WTC11 (cell line): ENCODE results near the gene SGCA. TPM values are rescaled to one million over a fixed set of nuclear protein-coding genes. Genes with fewer than 3 reads are reported as not detected.

Experiments
- ATAC-seq: fragments of 200-7000 bp; cut with Tn5 transposase; 2 replicates; pipeline ENCODE4 v1.10.0; 2021; ENCODE audit warnings: mild to moderate bottlenecking, moderate library complexity
- CTCF ChIA-PET: fragments of 300-600 bp; sonication (Branson Sonifier 250); formaldehyde crosslinking; loops from one replicate; lab custom pipeline; 2021; ENCODE audit warnings: antibody characterized with exemption; lab: Charles Lee
- POLR2A ChIA-PET: fragments of 350-600 bp; sonication (Branson Sonifier 250); formaldehyde crosslinking; loops from one replicate; lab custom pipeline; 2021; ENCODE audit warnings: antibody characterized with exemption; lab: Charles Lee
- DNase-seq: peaks from one replicate; pipeline ENCODE4 v3.0.0; 2021; ENCODE audit warnings: low spot score
- H3K27ac Mint-ChIP-seq: 2 replicates; pipeline ENCODE4 v1.8.0; 2021; ENCODE audit warnings: mixed read lengths
- H3K27me3 Mint-ChIP-seq: 2 replicates; pipeline ENCODE4 v1.8.0; 2021; ENCODE audit warnings: low read depth, mild to moderate bottlenecking, moderate library complexity, mixed read lengths
- H3K36me3 Mint-ChIP-seq: 2 replicates; pipeline ENCODE4 v1.8.0; 2021; ENCODE audit warnings: mixed read lengths
- H3K4me1 Mint-ChIP-seq: 2 replicates; pipeline ENCODE4 v1.8.0; 2022; ENCODE audit warnings: mixed read lengths
- H3K4me3 Mint-ChIP-seq: 2 replicates; pipeline ENCODE4 v1.8.0; 2021; ENCODE audit warnings: mild to moderate bottlenecking, moderate library complexity, mixed read lengths
- H3K9me3 Mint-ChIP-seq: 2 replicates; pipeline ENCODE4 v1.8.0; 2021; ENCODE audit warnings: mixed read lengths
- AFF4 ChIP-seq: sonication (generic); formaldehyde crosslinking; IDR thresholded peaks from 2 replicates; pipeline ENCODE4 v1.8.1; 2023; ENCODE audit warnings: mild to moderate bottlenecking, missing genetic modification reagents, borderline replicate concordance
- ATF1 ChIP-seq: sonication (generic); formaldehyde crosslinking; IDR thresholded peaks from 2 replicates; pipeline ENCODE4 v1.8.1; 2023; ENCODE audit warnings: mild to moderate bottlenecking, moderate library complexity, missing genetic modification reagents
- ESRRA ChIP-seq: sonication (generic); formaldehyde crosslinking; IDR thresholded peaks from 2 replicates; pipeline ENCODE4 v1.8.1; 2022; ENCODE audit warnings: mild to moderate bottlenecking, missing genetic modification reagents, borderline replicate concordance
- HMGA2 ChIP-seq: fragments of 250-450 bp; sonication (Bioruptor Pico); IDR thresholded peaks from 2 replicates; pipeline ENCODE4 v1.4.0; 2021; ENCODE audit warnings: mild to moderate bottlenecking, moderate library complexity
- NFYB ChIP-seq: sonication (generic); formaldehyde crosslinking; conservative IDR thresholded peaks from 2 replicates; pipeline ENCODE4 v1.8.0; 2022; ENCODE audit warnings: low read depth, missing genetic modification reagents
- NR1H2 ChIP-seq: sonication (generic); formaldehyde crosslinking; IDR thresholded peaks from 2 replicates; pipeline ENCODE4 v1.9.0; 2021; ENCODE audit warnings: mild to moderate bottlenecking, moderate library complexity, missing genetic modification reagents
- PRRX2 ChIP-seq: fragments of 250-450 bp; sonication (Bioruptor Pico); IDR thresholded peaks from 2 replicates; pipeline ENCODE4 v1.8.0; 2021; ENCODE audit warnings: mild to moderate bottlenecking
- SMAD4 ChIP-seq: sonication (generic); formaldehyde crosslinking; IDR thresholded peaks from 2 replicates; pipeline ENCODE4 v1.8.0; 2022; ENCODE audit warnings: mild to moderate bottlenecking, missing genetic modification reagents
- USF2 ChIP-seq: sonication (generic); formaldehyde crosslinking; IDR thresholded peaks from 2 replicates; pipeline ENCODE4 v1.8.1; 2023; ENCODE audit warnings: mild to moderate bottlenecking, missing genetic modification reagents, moderate library complexity
- ZBTB21 ChIP-seq: sonication (generic); formaldehyde crosslinking; IDR thresholded peaks from 2 replicates; pipeline ENCODE4 v1.8.1; 2023; ENCODE audit warnings: mild to moderate bottlenecking, missing genetic modification reagents, borderline replicate concordance
- ZNF121 ChIP-seq: sonication (generic); formaldehyde crosslinking; IDR thresholded peaks from 2 replicates; pipeline ENCODE4 v1.8.0; 2023; ENCODE audit warnings: missing genetic modification reagents
- ZNF232 ChIP-seq: sonication (generic); formaldehyde crosslinking; IDR thresholded peaks from 2 replicates; pipeline ENCODE4 v1.8.0; 2022; ENCODE audit warnings: mild to moderate bottlenecking, missing genetic modification reagents
- ZNF281 ChIP-seq: sonication (generic); formaldehyde crosslinking; IDR thresholded peaks from 2 replicates; pipeline ENCODE4 v1.8.0; 2023; ENCODE audit warnings: mild to moderate bottlenecking, missing genetic modification reagents
- total RNA-seq: library from RNA; stranded (reverse); gene quantifications from 3 replicates; pipeline ENCODE4 v1.2.3, GENCODE V29; 2021
- TF ChIP-seq, protein P1 (sequence below): sonication (generic); formaldehyde crosslinking; conservative IDR thresholded peaks from 2 replicates; pipeline ENCODE4 v1.8.1; 2022; ENCODE audit warnings: mild to moderate bottlenecking, missing genetic modification reagents
- TF ChIP-seq, protein P2 (sequence below): fragments of 250-450 bp; sonication (Bioruptor Pico); IDR thresholded peaks from 2 replicates; pipeline ENCODE4 v2.1.2; 2022; ENCODE audit warnings: mild to moderate bottlenecking, moderate library complexity
- TF ChIP-seq, protein P3 (sequence below): sonication (generic); formaldehyde crosslinking; IDR thresholded peaks from 2 replicates; pipeline ENCODE4 v1.8.0; 2022; ENCODE audit warnings: mild to moderate bottlenecking, missing genetic modification reagents
- TF ChIP-seq, protein P4 (sequence below): sonication (generic); formaldehyde crosslinking; IDR thresholded peaks from 2 replicates; pipeline ENCODE4 v1.8.1; 2022; ENCODE audit warnings: missing genetic modification reagents, borderline replicate concordance

Gene SGCA
- total RNA-seq, 1 experiment from 2014 or later: 1.0 TPM

GRCh38 chr17:50192144-50192617, 26.4 kb downstream of the SGCA start:
- ChIA-PET POLR2A (no interaction called here), CTCF (interaction anchor here (1.3 to 2.0 kb wide), 2 partner anchors 14 to 22 kb away, joined by 6 read pairs; no protein-coding TSS in a partner anchor)
- Mint-ChIP-seq H3K4me1 (no peaks in the 10 kb centered on the region), H3K36me3 (peaks cover 3% of the 10 kb centered on the region), H3K9me3 (no peaks in the 10 kb centered on the region), H3K27me3 (no peaks in the 10 kb centered on the region), H3K4me3 (no peak overlapping the region), H3K27ac (no peak overlapping the region)
- ATAC-seq (no peak), DNase-seq (no peak)
- TF ChIP-seq ZNF232 (CRISPR knock-in tag): no peak
- no peak for TF ChIP-seq NR1H2
- TF ChIP-seq, protein P1, sequence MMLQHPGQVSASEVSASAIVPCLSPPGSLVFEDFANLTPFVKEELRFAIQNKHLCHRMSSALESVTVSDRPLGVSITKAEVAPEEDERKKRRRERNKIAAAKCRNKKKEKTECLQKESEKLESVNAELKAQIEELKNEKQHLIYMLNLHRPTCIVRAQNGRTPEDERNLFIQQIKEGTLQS (CRISPR knock-in tag): no peak
- no peak for TF ChIP-seq ESRRA (CRISPR knock-in tag)
- no peak for TF ChIP-seq ATF1 (CRISPR knock-in tag)
- TF ChIP-seq, protein P2, sequence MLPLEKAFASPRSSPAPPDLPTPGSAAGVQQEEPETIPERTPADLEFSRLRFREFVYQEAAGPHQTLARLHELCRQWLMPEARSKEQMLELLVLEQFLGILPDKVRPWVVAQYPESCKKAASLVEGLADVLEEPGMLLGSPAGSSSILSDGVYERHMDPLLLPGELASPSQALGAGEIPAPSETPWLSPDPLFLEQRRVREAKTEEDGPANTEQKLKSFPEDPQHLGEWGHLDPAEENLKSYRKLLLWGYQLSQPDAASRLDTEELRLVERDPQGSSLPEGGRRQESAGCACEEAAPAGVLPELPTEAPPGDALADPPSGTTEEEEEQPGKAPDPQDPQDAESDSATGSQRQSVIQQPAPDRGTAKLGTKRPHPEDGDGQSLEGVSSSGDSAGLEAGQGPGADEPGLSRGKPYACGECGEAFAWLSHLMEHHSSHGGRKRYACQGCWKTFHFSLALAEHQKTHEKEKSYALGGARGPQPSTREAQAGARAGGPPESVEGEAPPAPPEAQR (CRISPR knock-in tag): no peak
- TF ChIP-seq ZNF121 (CRISPR knock-in tag): no peak
- TF ChIP-seq HMGA2 (CRISPR knock-in tag): no peak

- no peaks in the 10 kb centered on the region for H3K4me1 Mint-ChIP-seq
- POLR2A ChIA-PET: no interaction called here
- CTCF ChIA-PET: interaction anchor here (1.3 to 2.0 kb wide), 2 partner anchors 15 to 23 kb away, joined by 6 read pairs; no protein-coding TSS in a partner anchor
- H3K9me3 Mint-ChIP-seq: no peaks in the 10 kb centered on the region
- H3K27ac Mint-ChIP-seq: no peak overlapping the region
- H3K36me3 Mint-ChIP-seq: peaks cover 3% of the 10 kb centered on the region; the same call in 1 of the 2 replicates
- no peak for DNase-seq
- H3K27me3 Mint-ChIP-seq: no peaks in the 10 kb centered on the region
- no peak overlapping the region for H3K4me3 Mint-ChIP-seq
- no peak for TF ChIP-seq PRRX2 (CRISPR knock-in tag)
- no peak for TF ChIP-seq NFYB
- no peak for TF ChIP-seq SMAD4 (CRISPR knock-in tag)
- no peak for TF ChIP-seq ZNF281 (CRISPR knock-in tag)
- TF ChIP-seq, protein P3, sequence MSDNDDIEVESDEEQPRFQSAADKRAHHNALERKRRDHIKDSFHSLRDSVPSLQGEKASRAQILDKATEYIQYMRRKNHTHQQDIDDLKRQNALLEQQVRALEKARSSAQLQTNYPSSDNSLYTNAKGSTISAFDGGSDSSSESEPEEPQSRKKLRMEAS (CRISPR knock-in tag): no peak
- ATAC-seq: no peak
These were observed 26.9 kb downstream of the SGCA start for GRCh38 chr17:50192618-50193291.

- POLR2A ChIA-PET: no interaction called here
- no peak for ATAC-seq
- no peak overlapping the region for H3K4me3 Mint-ChIP-seq
- no peak for TF ChIP-seq AFF4 (CRISPR knock-in tag)
- no peak for TF ChIP-seq USF2
- TF ChIP-seq ZBTB21 (CRISPR knock-in tag): no peak
- TF ChIP-seq, protein P4, sequence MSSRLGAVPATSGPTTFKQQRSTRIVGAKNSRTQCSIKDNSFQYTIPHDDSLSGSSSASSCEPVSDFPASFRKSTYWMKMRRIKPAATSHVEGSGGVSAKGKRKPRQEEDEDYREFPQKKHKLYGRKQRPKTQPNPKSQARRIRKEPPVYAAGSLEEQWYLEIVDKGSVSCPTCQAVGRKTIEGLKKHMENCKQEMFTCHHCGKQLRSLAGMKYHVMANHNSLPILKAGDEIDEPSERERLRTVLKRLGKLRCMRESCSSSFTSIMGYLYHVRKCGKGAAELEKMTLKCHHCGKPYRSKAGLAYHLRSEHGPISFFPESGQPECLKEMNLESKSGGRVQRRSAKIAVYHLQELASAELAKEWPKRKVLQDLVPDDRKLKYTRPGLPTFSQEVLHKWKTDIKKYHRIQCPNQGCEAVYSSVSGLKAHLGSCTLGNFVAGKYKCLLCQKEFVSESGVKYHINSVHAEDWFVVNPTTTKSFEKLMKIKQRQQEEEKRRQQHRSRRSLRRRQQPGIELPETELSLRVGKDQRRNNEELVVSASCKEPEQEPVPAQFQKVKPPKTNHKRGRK (CRISPR knock-in tag): no peak
These were observed 28.5 kb downstream of the SGCA start for GRCh38 chr17:50194140-50194933.

More at GRCh38 chr17:50194140-50194933, 28.5 kb downstream of the SGCA start:
- Mint-ChIP-seq H3K4me1 (0 out of 2 replicates have a peak, but pooled peaks cover 2% of the 10 kb centered on the region), H3K27ac (no peak overlapping the region), H3K9me3 (no peaks in the 10 kb centered on the region), H3K27me3 (peaks cover 5% of the 10 kb centered on the region), H3K36me3 (no peaks in the 10 kb centered on the region; the same call in 1 of the 2 replicates)
- no peak for DNase-seq
- CTCF ChIA-PET: interaction anchor here (1.0 kb wide), 1 partner anchor 25 kb away, joined by 4 read pairs; no protein-coding TSS in a partner anchor
